Stimulated activated CD4-positive, alpha-beta T cell treated with anti-CD3 and anti-CD28 coated beads, Interleukin-15, amount 100 ng/mL, for 24 hours (primary cell): ENCODE measurements around the gene VIT.

ENCODE experiments used
- DNase-seq: peaks from one replicate; pipeline ENCODE4 v3.0.0-alpha.2; 2020

Gene VIT

DNA sequence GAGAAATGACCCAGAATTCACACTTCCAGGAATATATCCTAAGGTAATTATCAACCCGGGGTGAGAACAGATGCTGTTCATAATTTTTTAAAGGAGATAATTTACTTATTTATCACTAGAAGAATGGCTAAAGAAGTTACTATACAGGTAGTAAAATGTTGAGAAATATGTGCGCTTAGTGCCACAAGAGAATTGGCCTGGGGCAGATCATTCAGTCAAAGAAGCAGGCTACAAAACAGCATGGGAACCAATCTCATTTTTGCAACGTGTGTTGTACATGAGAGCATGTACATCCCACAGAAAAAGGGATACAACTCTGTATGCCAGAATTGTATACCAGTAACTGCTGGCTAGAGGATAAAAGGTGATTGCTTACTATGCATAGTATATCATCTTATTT, 75.2 kb downstream of the VIT start:
- DNase-seq = no peak

DNA sequence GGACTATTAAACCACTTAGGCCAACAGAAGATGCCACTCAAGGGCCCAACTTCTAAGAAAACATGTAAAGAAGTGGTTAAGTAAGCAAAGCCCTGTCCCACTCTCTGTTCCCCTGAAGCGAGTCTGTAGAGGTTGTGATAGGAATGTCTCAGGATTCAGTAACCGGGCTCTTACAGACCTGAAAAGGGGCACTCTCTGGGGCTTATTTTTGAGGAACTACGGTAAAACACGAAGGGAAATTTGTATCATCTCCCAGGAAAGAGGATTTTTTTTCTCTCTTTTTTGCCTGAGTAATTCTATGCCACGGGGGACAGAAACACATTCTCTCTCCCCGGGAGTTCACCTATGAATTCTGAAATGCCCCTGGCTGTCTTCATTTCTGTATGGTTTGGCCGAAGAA, 77.4 kb downstream of the VIT start:
- DNase-seq = no peak

DNA sequence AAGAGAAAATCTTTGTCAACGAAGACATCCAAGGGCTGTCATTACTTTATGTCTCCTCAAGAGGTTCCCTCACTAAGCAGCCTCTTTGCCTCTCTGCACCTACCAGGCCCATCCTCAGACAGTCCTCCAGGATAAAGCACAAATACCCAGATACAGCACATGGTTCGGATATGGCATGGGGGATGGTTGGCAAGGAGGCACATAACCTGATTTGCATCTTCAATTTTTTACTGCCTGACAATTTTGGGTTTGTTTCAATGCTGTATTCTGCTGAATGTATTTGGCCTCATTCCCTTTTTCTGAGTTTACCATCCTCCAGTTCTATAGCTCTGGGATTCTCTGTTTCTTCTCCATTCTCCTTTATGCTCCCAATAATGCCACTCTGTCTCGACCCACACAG, 78.8 kb downstream of the VIT start:
- no peak for DNase-seq

DNA sequence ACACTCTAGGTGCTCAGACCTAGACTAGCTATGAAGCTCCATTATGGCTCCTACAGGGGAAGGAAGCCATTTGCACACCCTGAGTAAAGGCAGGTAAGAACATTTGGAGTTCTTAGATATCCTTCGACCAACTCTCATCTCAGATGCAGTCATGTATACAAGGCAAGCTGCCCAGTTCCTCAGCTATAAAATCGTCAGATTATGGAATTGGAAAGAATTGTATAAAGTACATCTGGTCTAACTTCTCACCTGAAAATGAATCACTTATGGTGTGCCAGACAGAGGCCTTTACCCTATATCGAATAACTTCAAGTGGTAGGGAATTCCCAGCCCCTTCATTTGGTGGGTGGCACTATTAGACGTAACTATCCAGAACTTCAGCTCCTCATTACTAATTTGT, 79.3 kb downstream of the VIT start:
- no peak for DNase-seq

DNA sequence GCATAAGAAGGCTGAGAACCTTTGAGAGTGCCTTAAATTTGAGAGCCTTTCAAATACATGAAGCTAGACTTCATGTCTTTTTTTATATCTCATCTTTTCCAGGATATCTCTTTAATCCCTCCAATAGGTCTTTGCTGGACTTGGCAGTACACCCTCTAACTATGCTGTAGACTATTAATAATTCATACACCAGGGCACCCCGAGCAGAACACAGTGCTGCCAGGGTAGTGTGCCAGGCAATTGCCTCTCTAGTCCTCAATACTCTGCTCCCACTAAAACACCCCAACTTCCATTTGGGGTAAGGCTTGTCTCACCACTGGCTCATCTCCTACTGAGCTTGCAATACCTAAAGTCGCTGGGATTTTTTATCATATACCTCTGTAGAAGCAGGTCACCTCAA, 80.8 kb downstream of the VIT start:
- no peak for DNase-seq

DNA sequence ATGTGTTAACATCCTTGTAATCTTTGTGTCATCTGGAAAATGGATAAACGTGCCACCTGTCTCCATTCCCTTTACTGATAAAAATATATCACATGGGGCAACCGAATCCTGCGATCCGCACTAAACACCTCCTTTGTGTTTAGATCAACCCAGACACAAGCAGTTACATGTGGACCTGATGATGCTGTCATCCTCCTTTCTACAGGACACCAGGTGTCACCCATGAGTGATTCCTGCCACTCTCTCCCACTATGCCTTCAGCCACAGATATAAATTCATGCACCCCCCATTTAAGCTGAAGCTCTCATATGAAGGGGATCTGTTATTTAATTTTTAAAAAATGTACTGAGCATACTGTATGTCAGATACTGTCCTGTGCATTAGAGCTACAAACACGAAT, 81.3 kb downstream of the VIT start:
- no peak for DNase-seq

DNA sequence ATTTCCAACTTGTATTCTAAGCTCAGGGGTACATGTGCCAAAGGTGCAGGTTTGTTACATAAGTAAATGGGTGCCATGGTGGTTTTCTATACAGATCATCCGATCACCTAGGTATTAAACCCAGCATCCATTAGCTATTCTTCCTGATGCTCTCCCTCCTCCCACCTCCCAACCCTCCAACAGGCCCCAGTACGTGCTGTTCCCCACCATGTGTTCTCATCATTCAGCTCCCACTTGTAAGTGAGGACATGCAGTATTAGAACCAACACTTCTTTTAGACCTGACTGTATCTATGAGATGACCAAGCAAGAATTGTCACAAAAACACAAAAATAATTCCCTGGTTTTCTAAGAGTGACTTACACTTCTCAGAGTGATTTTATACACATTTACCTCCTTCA, 83.0 kb downstream of the VIT start:
- DNase-seq = no peak

DNA sequence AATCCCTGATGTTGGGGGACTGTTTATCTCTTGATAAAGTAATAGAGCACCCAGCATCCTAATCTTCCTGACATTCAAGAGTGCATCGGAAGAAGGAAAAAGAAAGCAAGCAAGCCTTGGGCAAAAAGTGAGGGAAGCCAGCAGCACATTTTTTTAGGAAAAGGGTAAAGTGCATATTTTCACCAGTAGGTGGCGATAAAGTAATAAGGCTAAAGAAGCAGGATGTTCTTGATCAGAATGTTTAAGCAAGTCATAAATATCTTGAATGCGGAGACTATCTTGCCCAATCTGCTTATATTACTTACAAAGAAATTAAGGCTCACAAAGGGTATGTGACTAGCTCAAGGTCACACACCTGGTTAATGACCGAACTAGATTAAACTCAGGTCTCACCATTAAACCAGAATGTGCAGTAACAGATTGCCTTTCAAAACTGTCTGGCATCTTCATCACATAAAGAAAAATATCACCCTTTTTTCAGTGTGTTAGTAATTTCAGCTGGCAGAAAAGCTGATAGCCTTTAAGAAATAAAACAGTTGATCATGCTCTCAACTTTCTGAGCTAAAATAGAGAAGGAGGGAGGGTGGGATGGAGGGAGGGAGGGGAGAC, 83.8 kb downstream of the VIT start:
- DNase-seq = no peak

DNA sequence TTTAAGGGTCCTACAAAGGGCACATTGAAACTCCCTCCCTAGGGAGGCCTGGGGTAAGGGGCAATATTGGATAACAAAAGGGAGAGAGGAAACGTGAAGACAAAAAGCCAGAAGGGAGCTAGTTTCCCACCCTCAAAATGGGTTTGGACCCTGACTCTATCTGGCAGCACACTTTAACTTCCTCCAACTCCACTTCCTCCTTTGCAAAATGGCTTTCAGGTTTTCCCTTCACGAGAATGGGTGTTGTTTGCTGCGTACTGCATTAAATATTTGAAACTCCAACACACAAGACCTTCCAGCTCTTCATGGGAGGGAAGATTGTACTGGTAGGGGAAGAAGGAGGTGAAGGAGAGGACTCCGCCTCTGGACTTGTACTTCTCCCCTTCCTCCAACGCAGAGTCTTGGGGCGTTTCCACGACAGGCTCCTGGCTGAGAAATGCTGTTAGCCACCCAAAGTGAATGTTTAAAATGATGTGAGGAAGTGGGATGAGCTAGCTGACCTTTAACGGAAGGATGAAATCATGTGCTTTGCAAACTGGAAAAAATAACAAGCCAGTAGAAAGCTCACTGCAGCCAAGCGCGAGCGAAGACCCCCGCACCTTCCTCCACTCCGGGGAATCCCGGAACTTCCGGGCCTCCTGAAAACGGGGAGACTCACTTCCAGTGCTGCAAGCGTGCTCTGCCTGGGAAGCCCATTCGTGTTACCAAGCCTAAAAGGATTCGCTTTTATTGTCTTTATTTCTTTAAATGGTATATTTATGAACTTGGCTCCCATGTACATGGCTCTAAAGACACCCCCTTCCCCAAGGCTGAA, 85.6 kb downstream of the VIT start:
- DNase-seq = no peak

DNA sequence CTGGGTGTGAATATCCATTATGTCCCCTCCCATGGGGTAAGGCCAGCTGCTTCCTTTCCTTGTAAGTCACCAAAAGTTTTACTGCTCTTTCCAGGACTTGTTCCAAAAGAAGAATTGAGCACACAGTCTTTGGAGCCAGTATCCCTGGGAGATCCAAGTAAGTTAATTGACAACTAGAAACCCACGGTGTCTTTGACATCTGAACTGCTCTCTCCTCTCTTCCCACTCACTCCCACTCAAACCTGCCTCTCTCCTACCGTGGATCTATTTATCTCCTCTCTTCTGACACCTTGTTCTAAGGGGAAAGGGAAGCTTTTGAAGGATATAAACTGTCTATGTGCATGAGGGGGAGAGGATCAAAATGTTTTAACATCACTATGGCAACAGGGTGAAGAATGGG, 86.7 kb downstream of the VIT start:
- DNase-seq = no peak

DNA sequence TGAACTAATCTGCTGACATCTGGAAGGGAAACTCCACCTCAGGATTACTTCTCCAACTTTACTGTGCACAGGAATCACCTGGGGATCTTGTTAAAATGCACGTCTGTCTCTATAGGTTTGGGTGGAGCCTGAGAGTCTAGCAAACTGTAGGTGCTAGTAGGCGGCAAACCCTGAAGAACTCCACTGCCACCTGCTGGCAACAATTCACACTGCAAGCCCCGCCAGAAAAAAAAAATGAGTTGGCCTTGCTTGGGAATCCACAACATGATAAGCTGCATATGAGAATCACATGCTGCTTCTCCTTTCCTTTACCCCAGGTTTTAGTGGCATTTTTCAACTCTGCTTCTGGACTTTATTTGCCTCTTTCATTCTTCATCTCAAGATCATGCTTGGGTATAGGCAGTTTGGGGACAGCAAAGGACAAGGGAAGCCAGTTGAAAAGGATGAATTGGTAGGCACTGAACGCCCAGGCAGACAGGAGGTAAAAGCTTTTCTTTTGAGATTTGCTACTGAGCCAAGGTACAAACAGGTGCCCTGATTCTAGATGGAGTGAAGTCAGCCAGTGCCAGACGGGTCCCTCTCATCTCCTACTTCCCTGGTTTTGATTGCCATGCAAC, 88.8 kb downstream of the VIT start:
- DNase-seq = peak; percentile 69

DNA sequence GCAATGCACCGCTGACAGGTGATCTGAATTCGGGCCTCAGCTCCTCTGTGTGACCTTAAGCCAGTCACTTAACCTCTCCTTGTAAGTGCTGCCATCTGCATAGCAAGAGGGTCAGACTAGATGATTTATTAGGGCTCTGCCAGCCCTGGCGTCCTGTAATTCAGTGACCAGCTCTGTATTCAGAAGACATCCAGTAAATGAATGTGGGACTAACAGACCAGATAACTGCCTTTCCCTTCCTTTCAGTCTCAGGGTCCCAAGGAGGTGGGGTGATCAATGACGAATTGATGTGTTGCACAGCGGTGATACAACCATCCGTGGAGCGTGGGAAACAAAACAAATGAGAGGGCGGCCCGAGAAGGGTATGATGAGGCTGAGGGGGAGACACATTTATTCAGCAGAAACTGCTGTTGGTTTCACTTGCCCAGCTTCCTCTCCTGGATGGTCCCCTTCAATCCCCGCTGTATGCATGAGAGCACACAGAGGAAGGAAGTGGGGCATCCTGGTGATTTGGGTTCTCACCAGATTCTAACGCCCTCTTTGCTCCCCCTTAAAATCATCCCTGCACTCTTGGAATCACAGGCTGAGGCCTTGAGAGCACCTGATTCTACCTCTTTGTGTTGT, 92.8 kb downstream of the VIT start:
- DNase-seq = no peak

DNA sequence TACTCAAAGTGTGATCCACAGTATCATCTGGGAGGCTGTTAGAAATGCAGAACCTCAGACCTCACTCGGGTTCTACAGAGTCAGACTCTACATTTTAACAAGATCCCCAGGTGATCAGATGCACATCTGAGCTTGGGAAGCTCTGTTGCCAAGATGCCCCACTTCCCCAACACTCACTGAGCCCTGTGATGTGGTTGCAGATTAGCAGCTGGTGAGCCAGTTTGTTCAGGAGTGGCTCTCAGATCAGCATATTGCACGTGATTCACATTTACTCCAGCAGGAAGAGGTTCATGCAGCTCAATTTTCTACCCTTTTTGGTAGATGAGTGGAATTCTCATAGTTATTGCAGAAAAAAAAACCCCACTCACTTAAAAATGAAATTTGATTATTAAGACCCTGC, 96.4 kb downstream of the VIT start:
- DNase-seq = no peak

DNA sequence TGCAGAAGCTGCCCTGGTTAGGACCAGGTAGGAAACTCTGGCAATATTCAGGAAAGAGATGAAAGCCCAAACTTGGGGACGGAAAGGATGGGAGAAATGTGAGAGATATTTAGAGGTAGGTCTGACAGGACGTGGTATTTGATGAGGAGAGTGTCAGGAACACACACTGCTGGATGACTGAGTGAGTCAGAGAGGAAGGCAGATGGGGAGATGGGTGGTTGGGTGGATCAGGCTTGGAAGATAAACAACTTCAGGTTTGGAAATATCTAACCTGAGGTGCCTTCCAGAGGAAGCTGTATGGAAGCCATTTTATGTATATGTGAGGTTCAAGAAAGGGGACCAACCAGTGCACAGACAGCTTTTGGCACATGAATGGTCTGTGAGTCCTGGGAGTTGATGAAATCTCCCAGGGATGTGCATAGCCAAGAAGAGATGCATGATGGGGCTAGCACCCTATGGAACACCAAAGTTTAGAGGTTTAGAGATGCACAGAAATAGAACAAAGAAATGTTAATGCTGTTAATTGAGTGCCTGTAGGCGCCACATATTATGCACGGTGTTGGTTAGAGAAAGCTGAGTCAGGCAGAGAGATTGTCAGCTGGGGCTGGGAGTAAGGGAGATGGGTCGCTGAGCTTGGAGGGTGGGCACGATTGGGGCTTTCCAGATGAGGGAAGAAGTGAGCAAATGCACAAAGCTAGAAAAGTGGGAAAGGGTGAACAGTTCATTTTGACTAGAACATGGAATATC, 101.0 kb downstream of the VIT start:
- no peak for DNase-seq

DNA sequence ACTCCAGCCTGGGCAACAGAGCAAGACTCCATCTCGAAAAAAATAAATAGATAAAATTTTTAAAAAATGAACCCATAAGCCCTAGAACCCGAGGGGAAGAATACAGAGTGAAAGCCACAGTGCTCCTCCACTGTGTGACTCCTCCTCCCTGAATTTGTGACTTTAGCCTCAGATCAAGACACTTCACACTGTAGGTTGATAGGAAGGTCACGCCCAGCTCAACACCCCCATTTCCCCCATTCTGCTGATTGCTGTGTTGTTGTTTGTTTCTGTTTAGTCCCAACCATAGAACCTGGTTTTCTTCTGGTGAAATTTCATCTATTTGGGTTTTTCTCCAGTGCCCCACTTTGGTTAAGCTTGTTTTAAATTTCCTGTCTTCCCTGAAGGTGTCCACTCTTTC, 102.2 kb downstream of the VIT start:
- DNase-seq = no peak

DNA sequence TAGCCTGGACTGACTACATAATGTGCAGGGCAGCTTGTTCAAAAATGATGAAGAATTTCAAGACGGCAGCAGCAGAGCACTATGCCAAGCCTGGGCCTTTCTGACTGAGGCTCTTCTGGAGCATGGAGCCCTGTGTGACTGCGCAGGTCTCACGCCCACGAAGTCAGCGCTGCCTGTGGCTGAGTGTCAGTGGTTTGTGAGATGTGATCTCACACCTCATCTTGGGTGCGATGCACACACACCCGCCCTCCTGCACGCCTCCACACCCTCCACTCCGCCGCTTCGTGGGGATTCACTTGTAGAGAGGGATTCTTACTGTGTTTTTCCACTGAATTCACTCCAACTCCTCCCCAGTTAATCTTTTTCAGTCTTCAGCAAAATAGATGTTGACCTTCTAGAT, 103.9 kb downstream of the VIT start:
- DNase-seq = peak; percentile 77

DNA sequence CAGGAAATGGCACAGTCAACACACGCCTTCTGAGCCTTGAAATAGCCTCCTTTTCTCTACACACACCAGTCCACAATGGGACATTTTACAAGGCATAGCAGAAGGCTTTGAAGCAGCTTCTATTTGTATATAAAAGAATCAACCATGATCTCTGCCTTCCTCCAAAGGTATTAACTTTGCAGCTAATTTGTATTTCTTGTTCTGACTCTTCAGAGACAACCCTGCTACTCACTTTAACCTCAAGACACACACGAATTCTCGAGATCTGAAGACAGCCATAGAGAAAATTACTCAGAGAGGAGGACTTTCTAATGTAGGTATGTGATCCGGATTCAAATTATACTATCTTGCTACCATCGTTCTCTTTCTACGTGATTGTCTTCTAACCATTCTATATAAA, 104.6 kb downstream of the VIT start:
- no peak for DNase-seq

DNA sequence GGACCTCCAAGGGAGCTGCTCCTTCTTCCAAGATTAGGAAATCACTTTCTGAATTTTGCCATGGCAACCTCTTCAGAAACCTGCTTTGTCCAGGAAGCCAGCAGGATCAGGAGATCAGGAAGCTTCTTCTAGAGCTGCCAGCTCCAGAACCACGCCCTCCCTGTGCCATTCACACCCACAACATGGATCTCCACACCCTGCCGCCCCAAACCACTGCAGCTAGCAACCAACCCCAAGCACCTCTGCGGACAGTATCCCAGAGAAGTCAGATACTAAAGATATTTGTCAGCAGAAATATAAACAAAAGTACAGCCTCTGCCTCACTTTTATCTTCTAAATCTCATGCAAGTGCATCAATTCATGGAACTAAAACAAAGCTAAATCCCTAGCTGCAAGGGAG, 106.4 kb downstream of the VIT start:
- no peak for DNase-seq

DNA sequence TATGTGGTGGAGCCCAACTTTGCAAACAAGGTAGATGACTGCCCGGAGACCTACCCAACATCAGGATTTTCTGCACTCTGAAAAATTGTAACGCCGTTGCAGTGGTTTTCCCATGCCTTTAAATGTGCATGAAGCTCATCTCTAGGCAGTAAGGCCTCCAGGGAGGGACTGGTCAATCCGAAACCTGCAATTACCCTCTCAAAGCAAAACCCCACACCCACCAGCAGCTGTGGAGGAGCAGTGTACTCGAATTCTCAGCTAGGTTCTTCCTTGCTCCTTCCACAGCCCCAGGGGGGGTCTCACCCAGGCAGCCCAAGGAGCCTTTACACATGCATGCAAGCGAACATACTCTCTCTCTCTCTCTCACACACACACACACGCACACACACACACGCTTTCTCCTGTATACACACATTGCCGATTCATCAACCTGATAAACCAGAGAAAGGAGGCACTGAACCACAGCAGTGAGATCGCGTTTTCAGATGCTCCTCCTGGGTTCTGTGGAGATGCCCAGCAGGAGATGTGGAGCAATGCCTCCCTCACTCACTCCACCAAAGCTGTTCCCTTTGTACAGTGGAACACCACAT, 109.2 kb downstream of the VIT start:
- DNase-seq = no peak

DNA sequence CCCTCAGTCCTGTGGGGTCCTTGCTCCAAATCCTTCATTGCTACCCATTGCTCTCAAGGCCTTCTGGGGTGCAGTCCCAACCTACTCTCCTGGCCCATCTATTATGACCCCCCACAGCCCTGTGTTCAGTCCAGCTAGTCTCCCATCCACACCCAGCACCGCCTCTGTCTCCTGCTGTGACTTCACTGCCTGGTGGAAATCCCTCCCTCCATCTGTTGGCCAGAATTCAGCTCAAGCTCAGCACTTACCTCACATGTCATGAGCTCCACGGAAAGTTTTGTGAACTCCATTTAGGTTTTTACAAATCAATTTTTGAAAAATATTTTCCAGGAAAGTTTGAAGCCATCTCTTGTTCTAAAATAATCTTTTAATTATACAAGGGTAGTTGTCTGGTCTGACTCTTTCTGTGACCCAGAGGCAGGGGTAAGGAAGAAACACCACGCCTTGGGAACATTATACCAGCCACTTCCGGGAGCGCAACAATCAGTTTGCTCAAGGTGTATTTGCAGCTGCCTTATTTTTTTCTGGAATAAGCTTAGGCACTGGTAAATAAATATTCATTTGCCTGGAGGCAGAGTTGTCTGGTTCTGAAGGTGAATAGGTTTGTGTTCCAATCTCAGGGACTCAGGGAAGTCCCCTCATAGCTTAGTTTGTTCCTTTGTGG, 110.8 kb downstream of the VIT start:
- DNase-seq = no peak

DNA sequence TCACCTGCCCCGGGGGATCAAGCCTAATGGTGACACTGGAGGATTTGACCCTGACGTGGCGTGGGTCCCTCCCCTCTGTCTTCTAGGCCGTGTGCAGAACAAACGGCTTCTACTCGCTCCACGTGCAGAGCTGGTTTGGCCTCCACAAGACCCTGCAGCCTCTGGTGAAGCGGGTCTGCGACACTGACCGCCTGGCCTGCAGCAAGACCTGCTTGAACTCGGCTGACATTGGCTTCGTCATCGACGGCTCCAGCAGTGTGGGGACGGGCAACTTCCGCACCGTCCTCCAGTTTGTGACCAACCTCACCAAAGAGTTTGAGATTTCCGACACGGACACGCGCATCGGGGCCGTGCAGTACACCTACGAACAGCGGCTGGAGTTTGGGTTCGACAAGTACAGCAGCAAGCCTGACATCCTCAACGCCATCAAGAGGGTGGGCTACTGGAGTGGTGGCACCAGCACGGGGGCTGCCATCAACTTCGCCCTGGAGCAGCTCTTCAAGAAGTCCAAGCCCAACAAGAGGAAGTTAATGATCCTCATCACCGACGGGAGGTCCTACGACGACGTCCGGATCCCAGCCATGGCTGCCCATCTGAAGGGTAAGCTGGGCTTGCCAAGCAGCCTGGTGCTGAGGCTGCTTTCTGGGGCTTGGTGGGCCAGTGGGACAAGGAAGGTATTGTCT, 112.0 kb downstream of the VIT start:
- DNase-seq = no peak

DNA sequence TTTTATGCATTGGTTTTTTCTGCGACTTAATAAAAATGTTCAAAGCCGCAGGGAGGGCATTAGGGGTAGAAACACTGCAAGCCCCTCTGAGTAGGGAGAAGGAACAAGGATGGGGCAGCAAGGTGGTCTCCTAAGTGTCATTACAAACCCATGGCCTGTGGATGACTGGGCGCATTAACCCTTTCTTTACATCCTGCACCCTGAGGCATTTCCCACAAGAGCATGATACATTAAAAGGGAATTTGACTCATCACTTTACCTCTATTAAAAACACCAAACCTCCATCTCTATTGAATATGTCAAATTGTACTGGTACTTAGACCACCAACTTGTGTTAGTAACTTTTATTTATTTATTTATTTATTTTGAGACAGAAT, 112.5 kb downstream of the VIT start:
- DNase-seq = no peak
